K562 (cell line): Measurements from ENCODE around the gene CSTPP1. TPM values are rescaled to one million over a fixed set of nuclear protein-coding genes. Genes with fewer than 3 reads are reported as not detected.

Source experiments
- CTCF ChIP-seq, 3 experiments: IDR thresholded peaks in 2 of 3; conservative IDR thresholded peaks in 1 of 3; 2 replicates each; pipeline ENCODE4 v1.5.1; 2011 to 2012; ENCODE audit warnings: low read length in 3 of 3, mild to moderate bottlenecking in 3 of 3, control low read depth in 2 of 3, improper control_type of control experiment in 1 of 3, inconsistent platforms in 1 of 3, low read depth in 1 of 3, mixed read lengths in 1 of 3, moderate library complexity in 1 of 3; ENCODE audit not compliant: insufficient read depth in 2 of 3
- GATA2 ChIP-seq: sonication (generic); formaldehyde crosslinking; IDR thresholded peaks from 2 replicates; pipeline ENCODE4 v1.4.0; 2020; ENCODE audit warnings: mild to moderate bottlenecking, missing genetic modification reagents
- GTF3C2 ChIP-seq: IDR thresholded peaks from 3 replicates; pipeline ENCODE4 v1.6.1; 2011; ENCODE audit warnings: borderline replicate concordance, mild to moderate bottlenecking, moderate library complexity; ENCODE audit not compliant: insufficient read length; ENCODE audit errors: extremely low read depth
- HDGF ChIP-seq: fragments of 450-650 bp; IDR thresholded peaks from 2 replicates; pipeline ENCODE4 v1.6.1; 2016
- LCOR ChIP-seq: sonication (generic); formaldehyde crosslinking; IDR thresholded peaks from 2 replicates; pipeline ENCODE4 v1.8.0; 2022; ENCODE audit warnings: mild to moderate bottlenecking, missing genetic modification reagents
- PHF8 ChIP-seq: fragments of 200-600 bp; sonication (generic); IDR thresholded peaks from 2 replicates; pipeline ENCODE4 v1.6.1; 2012; ENCODE audit warnings: mixed run types, mild to moderate bottlenecking, inconsistent platforms, low read length, moderate library complexity, borderline replicate concordance
- RBBP5 ChIP-seq: fragments of 200-600 bp; sonication (generic); IDR thresholded peaks from 2 replicates; pipeline ENCODE4 v1.6.1; 2012; ENCODE audit warnings: borderline replicate concordance, mild to moderate bottlenecking, low read length, control low read depth, inconsistent platforms; ENCODE audit not compliant: insufficient read depth, poor library complexity, severe bottlenecking
- SRSF3 ChIP-seq: fragments of 200-400 bp; formaldehyde crosslinking; IDR thresholded peaks from 2 replicates; pipeline ENCODE4 v1.6.1; 2016; ENCODE audit warnings: mild to moderate bottlenecking, low read length, moderate library complexity; ENCODE audit not compliant: insufficient read depth
- SUPT5H ChIP-seq: fragments of 450-650 bp; IDR thresholded peaks from 2 replicates; pipeline ENCODE4 v1.6.1; 2016
- ZMIZ1 ChIP-seq, 2 experiments: fragments of 150-350 bp in 1 of 2; IDR thresholded peaks; 2 replicates each; pipeline ENCODE4 v1.6.1; 2012 to 2016; ENCODE audit warnings: low read depth in 2 of 2, low read length in 2 of 2, mild to moderate bottlenecking in 1 of 2, moderate library complexity in 1 of 2
- ZNF76 ChIP-seq: fragments of 250-450 bp; sonication (Bioruptor Pico); IDR thresholded peaks from 2 replicates; pipeline ENCODE4 v1.4.0; 2020; ENCODE audit warnings: mild to moderate bottlenecking, moderate library complexity, borderline replicate concordance
- polyA plus RNA-seq, 8 experiments: library from polyadenylated mRNA; depleted of rRNA in 4 of 8; stranded (reverse) in 5 of 8; unstranded in 3 of 8; fragments of >200 nt; fragmentation: Nextera tagmentation in 2 of 8; fragmentation: Illumina TruSeq in 1 of 8; extraction: Ambion mirVana in 2 of 8; extraction: Trizol in 1 of 8; gene quantifications; 2 replicates each; pipeline versions ENCODE4 v1.2.1 to v1.2.3, GENCODE V29; 2011 to 2014; ENCODE audit warnings: inconsistent platforms in 1 of 8, missing spikeins in 1 of 8
- total RNA-seq, 7 experiments: library from RNA; depleted of rRNA in 6 of 7; stranded (reverse); fragments of >200 nt in 6 of 7; fragmentation: Illumina TruSeq in 2 of 7; extraction: Trizol in 2 of 7; gene quantifications; 2 replicates each; pipeline versions ENCODE4 v1.2.1 to v1.2.3, GENCODE V29; 2011 to 2021; ENCODE audit warnings: low replicate concordance in 1 of 7
- TF ChIP-seq, protein P1 (sequence below): fragments of 250-450 bp; sonication (Bioruptor Pico); IDR thresholded peaks from 2 replicates; pipeline ENCODE4 v1.5.0; 2021
- TF ChIP-seq, protein P2 (sequence below): fragments of 200-800 bp; sonication (Bioruptor generic); IDR thresholded peaks from 2 replicates; pipeline ENCODE4 v1.6.1; 2017; ENCODE audit warnings: missing genetic modification characterization, missing compliant biosample characterization

The CSTPP1 gene
- total and polyA plus RNA-seq, 9 of the 15 experiments (the other 6 are each of a cell fraction or from before 2014, with no cell fraction given) = 6.5 to 17.8 (median 9.2) TPM

GRCh38 chr11:46918083-46918787 is 18.3 kb upstream of the CSTPP1 start, which contains the start of gene LRP4 (continued):
- TF ChIP-seq, protein P1, sequence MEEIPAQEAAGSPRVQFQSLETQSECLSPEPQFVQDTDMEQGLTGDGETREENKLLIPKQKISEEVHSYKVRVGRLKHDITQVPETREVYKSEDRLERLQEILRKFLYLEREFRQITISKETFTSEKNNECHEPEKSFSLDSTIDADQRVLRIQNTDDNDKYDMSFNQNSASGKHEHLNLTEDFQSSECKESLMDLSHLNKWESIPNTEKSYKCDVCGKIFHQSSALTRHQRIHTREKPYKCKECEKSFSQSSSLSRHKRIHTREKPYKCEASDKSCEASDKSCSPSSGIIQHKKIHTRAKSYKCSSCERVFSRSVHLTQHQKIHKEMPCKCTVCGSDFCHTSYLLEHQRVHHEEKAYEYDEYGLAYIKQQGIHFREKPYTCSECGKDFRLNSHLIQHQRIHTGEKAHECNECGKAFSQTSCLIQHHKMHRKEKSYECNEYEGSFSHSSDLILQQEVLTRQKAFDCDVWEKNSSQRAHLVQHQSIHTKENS = no peak
- TF ChIP-seq, protein P2, sequence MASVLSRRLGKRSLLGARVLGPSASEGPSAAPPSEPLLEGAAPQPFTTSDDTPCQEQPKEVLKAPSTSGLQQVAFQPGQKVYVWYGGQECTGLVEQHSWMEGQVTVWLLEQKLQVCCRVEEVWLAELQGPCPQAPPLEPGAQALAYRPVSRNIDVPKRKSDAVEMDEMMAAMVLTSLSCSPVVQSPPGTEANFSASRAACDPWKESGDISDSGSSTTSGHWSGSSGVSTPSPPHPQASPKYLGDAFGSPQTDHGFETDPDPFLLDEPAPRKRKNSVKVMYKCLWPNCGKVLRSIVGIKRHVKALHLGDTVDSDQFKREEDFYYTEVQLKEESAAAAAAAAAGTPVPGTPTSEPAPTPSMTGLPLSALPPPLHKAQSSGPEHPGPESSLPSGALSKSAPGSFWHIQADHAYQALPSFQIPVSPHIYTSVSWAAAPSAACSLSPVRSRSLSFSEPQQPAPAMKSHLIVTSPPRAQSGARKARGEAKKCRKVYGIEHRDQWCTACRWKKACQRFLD (CRISPR knock-in tag) = no peak
- TF ChIP-seq GATA2 (CRISPR knock-in tag) = no peak
- no peak for TF ChIP-seq ZNF76 (CRISPR knock-in tag)
- TF ChIP-seq GTF3C2 = no peak
- TF ChIP-seq HDGF = no peak
- TF ChIP-seq LCOR (CRISPR knock-in tag) = no peak
- no peak for TF ChIP-seq SUPT5H
- 0 out of 6 replicates have a peak, but pooled peaks of 1 of the 3 experiments have one; percentile 19 for TF ChIP-seq CTCF (IDR thresholded peaks at IDR 0.05 in 2 of 3, conservative IDR thresholded peaks at IDR 0.05 in 1 of 3; ENCODE audit: insufficient read depth in 2 of 3, low read depth in 1 of 3, low read length in 3 of 3)
- TF ChIP-seq ZMIZ1 (IDR thresholded peaks at IDR 0.05; ENCODE audit: low read depth in 2 of 2, low read length in 2 of 2) = no peak
- TF ChIP-seq PHF8 = peak; percentile 30; the same call in 1 of the 2 replicates
- peak; percentile 24 for TF ChIP-seq RBBP5
- no peak for TF ChIP-seq SRSF3
